Posterior vena cava (tissue), 2 donors: Measurements from ENCODE around the gene SCNN1G. TPM values are rescaled to one million over a fixed set of nuclear protein-coding genes. Genes with fewer than 3 reads are reported as not detected.
"Not testable (repeated sequence)": the region's sequence is repeated elsewhere in the genome, so short reads cannot be mapped to it uniquely, and the experiment has no call there.

Experiments used
- DNase-seq: peaks from one replicate; pipeline ENCODE4 v3.0.0-alpha.2; 2020; ENCODE audit warnings: low spot score
- intact Hi-C, 2 donors: fragments of 100-400 bp; cut with DNase I; formaldehyde crosslinking; loops; one replicate each; pipeline versions ENCODE4 v1.14.1 to v1.14.2; 2022 to 2023
- total RNA-seq, 2 donors: library from RNA; stranded (reverse); fragmentation: NEBNext Ultra II Directional; extraction: Animal tissue kit (Norgen Biotek cat#: 25700); gene quantifications; one replicate each; pipeline ENCODE4 v1.2.1, GENCODE V29; 2021
- donor health status: DM: yes; HTN: yes; CAD: no.
- donor health status: DM: yes; HTN: yes; CAD: no.

The SCNN1G gene
- total RNA-seq, 2 donors from 2014 or later: not detected

GRCh38 chr16:23232806-23233205, 50.3 kb downstream of the SCNN1G start:
- no peak for DNase-seq
- intact Hi-C loops: no loop called here

GRCh38 chr16:23235176-23235575, 52.6 kb downstream of the SCNN1G start:
- no peak for DNase-seq
- intact Hi-C loops: no loop called here

GRCh38 chr16:23236983-23237382, 54.4 kb downstream of the SCNN1G start:
- intact Hi-C loops: no loop called here
- no peak for DNase-seq

GRCh38 chr16:23240994-23241393, 58.4 kb downstream of the SCNN1G start:
- intact Hi-C loops: no loop called here
- no peak for DNase-seq

- DNase-seq: no peak
- intact Hi-C loops: no loop called here
Measured at GRCh38 chr16:23244122-23244521, 61.6 kb downstream of the SCNN1G start.

- DNase-seq: no peak
- intact Hi-C loops: no loop called here
Measured at GRCh38 chr16:23245268-23245667, 62.7 kb downstream of the SCNN1G start.

- intact Hi-C loops: no loop called here
- DNase-seq: no peak
Measured at GRCh38 chr16:23248261-23249194, 66.0 kb downstream of the SCNN1G start.

GRCh38 chr16:23249830-23250229, 67.3 kb downstream of the SCNN1G start:
- no peak for DNase-seq
- intact Hi-C loops: no loop called here

GRCh38 chr16:23252310-23252709, 69.8 kb downstream of the SCNN1G start:
- intact Hi-C loops: no loop called here
- DNase-seq: no peak

GRCh38 chr16:23253650-23254049, 71.1 kb downstream of the SCNN1G start:
- intact Hi-C loops, DNase-seq: not testable (repeated sequence)

GRCh38 chr16:23254338-23254737, 71.8 kb downstream of the SCNN1G start:
- DNase-seq: no peak
- intact Hi-C loops: no loop called here

GRCh38 chr16:23255000-23255399, 72.5 kb downstream of the SCNN1G start:
- intact Hi-C loops: no loop called here
- no peak for DNase-seq

GRCh38 chr16:23256440-23256839, 73.9 kb downstream of the SCNN1G start:
- DNase-seq: no peak

GRCh38 chr16:23257682-23258081, 75.1 kb downstream of the SCNN1G start:
- intact Hi-C loops: no loop called here
- no peak for DNase-seq

More at GRCh38 chr16:23256440-23256839, 73.9 kb downstream of the SCNN1G start:
- intact Hi-C loops: no loop called here

GRCh38 chr16:23258919-23259237, 76.3 kb downstream of the SCNN1G start:
- intact Hi-C loops: no loop called here
- no peak for DNase-seq

Other genes with a start within 250 kb of the SCNN1G start
- 10 to 100 TPM; 13.0 to 18.9 TPM for gene USP31, start 33.3 kb upstream of the SCNN1G start, total RNA-seq
- 1 to 10 TPM; 2.7 to 4.5 TPM for gene SCNN1B, start 119.6 kb downstream of the SCNN1G start, total RNA-seq